HFF-Myc (cell line): ENCODE measurements around the gene CEP170B.
A peak's percentile ranks its signal among the peaks of the same experiment; 100 is the strongest.

Experiments
- DNase-seq: peaks from one replicate; pipeline ENCODE4 v3.0.0-alpha.2; 2011; ENCODE audit warnings: low read depth; ENCODE audit errors: extremely low read depth
- H3K4me3 ChIP-seq: replicated peaks from 2 replicates; pipeline ENCODE4 v1.5.1; 2011; ENCODE audit warnings: low read depth, mild to moderate bottlenecking, control low read depth, low read length
- TF ChIP-seq, protein P1 (sequence below): IDR thresholded peaks from 2 replicates; pipeline ENCODE4 v1.5.1; 2012; ENCODE audit warnings: mild to moderate bottlenecking, low read depth, low read length, control low read depth; ENCODE audit errors: missing control alignments

The CEP170B gene

DNA sequence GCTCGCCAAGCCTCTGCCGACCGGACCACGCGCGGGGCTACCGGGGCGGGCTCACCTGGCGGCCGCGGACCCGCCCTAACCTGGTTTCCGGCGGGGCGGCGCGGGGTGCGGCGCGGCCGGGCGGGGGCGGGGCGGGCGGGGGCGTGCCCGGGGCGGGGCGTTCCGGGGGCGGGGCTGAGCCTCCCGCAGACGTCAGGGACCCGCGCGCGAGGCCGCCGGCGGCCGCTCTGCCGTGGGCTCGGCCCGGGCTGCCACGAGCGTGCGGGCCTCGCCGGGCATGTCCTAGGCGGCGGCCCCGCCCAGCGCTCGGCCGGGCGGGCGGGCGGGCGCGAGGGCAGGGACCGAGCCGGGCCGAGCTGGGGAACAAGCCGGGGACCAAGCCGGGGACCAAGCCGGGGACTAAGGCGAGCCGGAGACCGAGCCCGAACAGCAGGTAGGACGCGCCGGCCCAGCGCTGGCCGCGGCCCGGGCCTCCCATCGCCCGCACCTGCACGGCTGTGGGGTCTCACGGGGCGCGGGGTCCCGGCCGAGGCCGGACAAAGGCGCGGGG is at the start of gene CEP170B:
Gene CEP170B, plus strand, starts transcription at position 188 of the 550 bp plus-strand sequence. CDS start 3,183 bp downstream, outside the sequence.
- DNase-seq: no peak
- peak within 1 kb of the TSS; percentile 68 for H3K4me3 ChIP-seq
- TF ChIP-seq, protein P1, sequence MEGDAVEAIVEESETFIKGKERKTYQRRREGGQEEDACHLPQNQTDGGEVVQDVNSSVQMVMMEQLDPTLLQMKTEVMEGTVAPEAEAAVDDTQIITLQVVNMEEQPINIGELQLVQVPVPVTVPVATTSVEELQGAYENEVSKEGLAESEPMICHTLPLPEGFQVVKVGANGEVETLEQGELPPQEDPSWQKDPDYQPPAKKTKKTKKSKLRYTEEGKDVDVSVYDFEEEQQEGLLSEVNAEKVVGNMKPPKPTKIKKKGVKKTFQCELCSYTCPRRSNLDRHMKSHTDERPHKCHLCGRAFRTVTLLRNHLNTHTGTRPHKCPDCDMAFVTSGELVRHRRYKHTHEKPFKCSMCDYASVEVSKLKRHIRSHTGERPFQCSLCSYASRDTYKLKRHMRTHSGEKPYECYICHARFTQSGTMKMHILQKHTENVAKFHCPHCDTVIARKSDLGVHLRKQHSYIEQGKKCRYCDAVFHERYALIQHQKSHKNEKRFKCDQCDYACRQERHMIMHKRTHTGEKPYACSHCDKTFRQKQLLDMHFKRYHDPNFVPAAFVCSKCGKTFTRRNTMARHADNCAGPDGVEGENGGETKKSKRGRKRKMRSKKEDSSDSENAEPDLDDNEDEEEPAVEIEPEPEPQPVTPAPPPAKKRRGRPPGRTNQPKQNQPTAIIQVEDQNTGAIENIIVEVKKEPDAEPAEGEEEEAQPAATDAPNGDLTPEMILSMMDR: no peak

GRCh38 chr14:104816616-104816884 is 48.5 kb upstream of the CEP170B start:
- H3K4me3 ChIP-seq: peak overlapping the region; percentile 92
- TF ChIP-seq, protein P1: no peak
- no peak for DNase-seq

- TF ChIP-seq, protein P1: no peak
- no peak overlapping the region for H3K4me3 ChIP-seq
- no peak for DNase-seq
Observed at GRCh38 chr14:104817930-104818713, 46.9 kb upstream of the CEP170B start.

GRCh38 chr14:104818714-104819161 is 46.3 kb upstream of the CEP170B start:
- DNase-seq: no peak
- TF ChIP-seq, protein P1: no peak
- no peak overlapping the region for H3K4me3 ChIP-seq

DNA sequence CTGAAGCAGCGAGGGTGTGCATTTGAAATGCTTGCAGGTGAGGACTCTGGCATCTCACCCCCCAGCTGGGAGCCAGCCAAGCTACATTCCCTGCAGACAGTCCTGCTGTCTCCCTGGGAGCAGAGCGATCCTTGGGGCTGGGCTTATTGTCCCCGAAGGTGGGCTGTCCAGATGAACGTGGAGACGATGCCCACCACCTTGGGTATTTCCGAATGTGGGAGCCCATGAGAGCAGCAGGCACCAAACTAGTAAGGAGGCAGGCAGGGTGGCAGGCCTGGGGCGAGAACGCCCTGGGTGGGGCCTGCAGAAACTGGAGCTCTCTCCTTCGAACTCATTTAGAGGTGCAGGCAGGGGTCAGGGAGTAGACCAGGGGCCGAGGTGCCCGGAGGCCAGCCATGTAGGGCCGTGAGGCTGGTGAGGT is 45.7 kb upstream of the CEP170B start:
- DNase-seq: no peak
- H3K4me3 ChIP-seq: no peak overlapping the region

DNA sequence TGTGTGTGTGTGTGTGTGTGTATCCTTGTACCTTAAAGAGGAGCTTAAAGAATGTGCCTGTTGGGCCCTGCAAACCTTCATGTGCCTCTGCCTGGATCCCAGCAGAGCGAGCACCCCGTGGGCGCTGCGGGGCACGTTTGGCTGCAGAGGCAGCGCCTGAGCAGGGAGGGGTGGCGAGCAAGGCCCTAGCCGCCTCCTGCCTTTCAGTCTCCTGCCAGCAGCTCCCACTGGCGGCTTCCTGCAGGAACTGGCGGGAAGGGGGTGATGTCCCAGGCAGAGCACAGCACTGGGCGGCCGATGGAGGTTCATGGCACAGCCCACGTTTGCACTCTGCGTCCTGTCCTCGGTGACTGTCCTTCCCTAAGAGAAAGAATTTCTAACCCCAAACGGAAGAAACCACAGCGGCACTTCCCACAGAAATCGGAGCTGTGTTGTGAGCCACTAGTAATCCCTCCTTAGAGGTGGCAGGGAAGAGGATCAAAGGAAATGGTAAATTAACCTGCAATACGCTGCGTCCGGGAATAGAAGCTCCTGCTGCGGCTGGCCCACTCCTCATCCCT is 44.3 kb upstream of the CEP170B start:
- TF ChIP-seq, protein P1: peak; percentile 44
- no peak for DNase-seq
- H3K4me3 ChIP-seq: no peak overlapping the region

More for the DNA sequence above, 45.7 kb upstream of the CEP170B start:
- TF ChIP-seq, protein P1: no peak
